HCT116 (cell line): ENCODE data around the gene POU3F1. TPM values are rescaled to one million over a fixed set of nuclear protein-coding genes. Genes with fewer than 3 reads are reported as not detected.

ENCODE experiments used
- ATAC-seq: fragments of 200-7000 bp; cut with Tn5 transposase; 2 replicates; pipeline ENCODE4 v1.9.1; 2020; ENCODE audit warnings: mild to moderate bottlenecking, moderate library complexity
- BruUV-seq: library from RNA; stranded (reverse); fragments of 400-500 nt; replicated peaks from 2 replicates; lab custom pipeline; 2021; lab: Mats Ljungman, UMichigan
- CTCF ChIA-PET: fragments of 300-600 bp; sonication (Branson Sonifier 250); formaldehyde crosslinking; loops from one replicate; lab custom pipeline; 2021; ENCODE audit warnings: antibody characterized with exemption; lab: Charles Lee
- POLR2A ChIA-PET: fragments of 300-600, 350-600 bp; sonication (Branson Sonifier 250); formaldehyde crosslinking; loops from one replicate; lab custom pipeline; 2021; ENCODE audit warnings: antibody characterized with exemption; lab: Charles Lee
- RAD21 ChIA-PET, 2 experiments: fragments of 300-600 bp; sonication (Branson Sonifier 250); formaldehyde crosslinking; loops; one replicate each; lab custom pipeline; 2023; ENCODE audit warnings: low total read pairs in 2 of 2; ENCODE audit not compliant: uncharacterized antibody in 2 of 2, unreplicated experiment in 2 of 2, low non-redundant PET in 1 of 2; lab: Charles Lee
- DNase-seq: peaks from one replicate; pipeline ENCODE4 v3.0.0-alpha.2; 2010; ENCODE audit warnings: low read depth, low spot score
- H2AFZ ChIP-seq: fragments of 200-600 bp; shearing (Covaris generic), sonication (generic); 2 replicates; pipeline ENCODE4 v1.6.1; 2017; ENCODE audit warnings: low read depth, mixed run types, mixed read lengths, antibody characterized with exemption, low read length; ENCODE audit not compliant: poor library complexity, severe bottlenecking
- H3K27ac ChIP-seq: 2 replicates; pipeline ENCODE4 v1.5.1; 2012; ENCODE audit warnings: low read depth, low read length
- H3K27me3 ChIP-seq: fragments of 200-600 bp; sonication (generic); 2 replicates; pipeline ENCODE4 v1.6.1; 2016; ENCODE audit warnings: mixed run types, low read length, mixed read lengths; ENCODE audit not compliant: insufficient read depth
- H3K36me3 ChIP-seq, 2 experiments: fragments of 200-500 bp in 1 of 2; fragments of 200-600 bp in 1 of 2; sonication (Bioruptor generic) in 1 of 2; sonication (generic) in 1 of 2; 2 replicates each; pipeline versions ENCODE4 v1.5.1 to v1.6.1; 2014 to 2016; ENCODE audit warnings: low read length in 2 of 2, inconsistent platforms in 1 of 2, mixed read lengths in 1 of 2, mixed run types in 1 of 2; ENCODE audit not compliant: insufficient read depth in 2 of 2, control insufficient read depth in 1 of 2
- H3K4me1 ChIP-seq, 2 experiments: fragments of 200-600 bp in 1 of 2; sonication (generic) in 1 of 2; 2 replicates each; pipeline versions ENCODE4 v1.5.1 to v1.6.1; 2012 to 2017; ENCODE audit warnings: low read length in 2 of 2, inconsistent platforms in 1 of 2, mild to moderate bottlenecking in 1 of 2, mixed read lengths in 1 of 2, mixed run types in 1 of 2, moderate library complexity in 1 of 2; ENCODE audit not compliant: insufficient read depth in 2 of 2, control insufficient read depth in 1 of 2
- H3K4me2 ChIP-seq: fragments of 200-600 bp; sonication (generic); 2 replicates; pipeline ENCODE4 v1.6.1; 2017; ENCODE audit warnings: mixed run types, low read length, mixed read lengths
- H3K4me3 ChIP-seq, 2 experiments: fragments of 200-600 bp in 1 of 2; sonication (generic) in 1 of 2; replicated peaks in 1 of 2; 2 replicates each; pipeline ENCODE4 v1.5.1; 2011 to 2016; ENCODE audit warnings: low read length in 2 of 2, control low read depth in 1 of 2, low read depth in 1 of 2, mild to moderate bottlenecking in 1 of 2, mixed read lengths in 1 of 2, mixed run types in 1 of 2
- H3K79me2 ChIP-seq: fragments of 200-600 bp; sonication (generic); 2 replicates; pipeline ENCODE4 v1.6.1; 2017; ENCODE audit warnings: mild to moderate bottlenecking, mixed run types, low read length, moderate library complexity, mixed read lengths; ENCODE audit not compliant: insufficient read depth
- H3K9ac ChIP-seq: fragments of 200-600 bp; sonication (generic); 2 replicates; pipeline ENCODE4 v1.6.1; 2016; ENCODE audit warnings: low read length, mixed read lengths
- H3K9me2 ChIP-seq: fragments of 200-600 bp; sonication (generic), shearing (Covaris generic); 2 replicates; pipeline ENCODE4 v1.6.1; 2017; ENCODE audit warnings: mixed run types, mild to moderate bottlenecking, moderate library complexity; ENCODE audit not compliant: insufficient read depth
- H3K9me3 ChIP-seq, 2 experiments: fragments of 200-500 bp in 1 of 2; fragments of 200-600 bp in 1 of 2; sonication (Bioruptor generic) in 1 of 2; sonication (generic) in 1 of 2; 2 replicates each; pipeline ENCODE4 v1.6.1; 2014 to 2017; ENCODE audit warnings: low read length in 2 of 2, mixed read lengths in 2 of 2, inconsistent platforms in 1 of 2, low read depth in 1 of 2, mild to moderate bottlenecking in 1 of 2, mixed run types in 1 of 2, moderate library complexity in 1 of 2; ENCODE audit not compliant: control insufficient read depth in 1 of 2, insufficient read depth in 1 of 2
- H4K20me1 ChIP-seq: fragments of 200-600 bp; sonication (generic), shearing (Covaris generic); 2 replicates; pipeline ENCODE4 v1.6.1; 2017; ENCODE audit warnings: mixed run types, mild to moderate bottlenecking, moderate library complexity; ENCODE audit not compliant: insufficient read depth
- ATF3 ChIP-seq: IDR thresholded peaks from 2 replicates; pipeline ENCODE4 v1.6.1; 2012
- CBX3 ChIP-seq: IDR thresholded peaks from 2 replicates; pipeline ENCODE4 v1.6.1; 2012; ENCODE audit warnings: low read depth
- CEBPB ChIP-seq: IDR thresholded peaks from 2 replicates; pipeline ENCODE4 v1.6.1; 2012; ENCODE audit warnings: low read depth
- ELF1 ChIP-seq: IDR thresholded peaks from 2 replicates; pipeline ENCODE4 v1.6.1; 2012; ENCODE audit warnings: low read depth, borderline replicate concordance
- EZH2 ChIP-seq: fragments of 200-600 bp; sonication (generic); IDR thresholded peaks from 2 replicates; pipeline ENCODE4 v1.6.1; 2017; ENCODE audit warnings: antibody characterized with exemption, mixed run types
- EZH2phosphoT487 ChIP-seq: fragments of 200-600 bp; IDR thresholded peaks from 2 replicates; pipeline ENCODE4 v1.6.1; 2018; ENCODE audit warnings: antibody characterized with exemption, borderline replicate concordance
- MAX ChIP-seq: IDR thresholded peaks from 2 replicates; pipeline ENCODE4 v1.6.1; 2012
- POLR2A ChIP-seq: IDR thresholded peaks from 2 replicates; pipeline ENCODE4 v1.7.0; 2011; ENCODE audit warnings: borderline replicate concordance; ENCODE audit not compliant: insufficient read depth, insufficient read length; ENCODE audit errors: extremely low read depth
- POLR2AphosphoS5 ChIP-seq: IDR thresholded peaks from 2 replicates; pipeline ENCODE4 v1.6.1; 2011; ENCODE audit warnings: mild to moderate bottlenecking, low read depth, low read length, moderate library complexity
- RAD21 ChIP-seq: IDR thresholded peaks from 2 replicates; pipeline ENCODE4 v1.6.1; 2012; ENCODE audit warnings: low read depth, mild to moderate bottlenecking
- SIN3A ChIP-seq: IDR thresholded peaks from 2 replicates; pipeline ENCODE4 v1.6.1; 2012; ENCODE audit warnings: low read depth
- SP1 ChIP-seq: IDR thresholded peaks from 2 replicates; pipeline ENCODE4 v1.6.1; 2012; ENCODE audit warnings: low read depth
- TCF7L2 ChIP-seq: IDR thresholded peaks from 2 replicates; pipeline ENCODE4 v1.7.0; 2011; ENCODE audit warnings: borderline replicate concordance, inconsistent platforms; ENCODE audit not compliant: insufficient read depth, insufficient read length; ENCODE audit errors: extremely low read depth
- ZFX ChIP-seq: fragments of 450-650 bp; IDR thresholded peaks from 2 replicates; pipeline ENCODE4 v1.6.1; 2017
- ZNF274 ChIP-seq: fragments of 200-500 bp; sonication (Bioruptor generic); IDR thresholded peaks from 2 replicates; pipeline ENCODE4 v1.6.1; 2014; ENCODE audit warnings: mild to moderate bottlenecking, low read depth, low read length, inconsistent platforms
- intact Hi-C: fragments of 100-400 bp; cut with micrococcal nuclease; formaldehyde crosslinking; loops from 2 replicates; pipeline ENCODE4 v1.10.0; 2022
- total RNA-seq: library from RNA; stranded (reverse); gene quantifications from one replicate; pipeline ENCODE4 v1.2.1, GENCODE V29; 2021; ENCODE audit not compliant: unreplicated experiment
- TF ChIP-seq, protein P1 (sequence below): IDR thresholded peaks from 2 replicates; pipeline ENCODE4 v1.6.1; 2012; ENCODE audit warnings: low read depth

Gene POU3F1
- total RNA-seq, 1 experiment from 2014 or later = not detected

DNA sequence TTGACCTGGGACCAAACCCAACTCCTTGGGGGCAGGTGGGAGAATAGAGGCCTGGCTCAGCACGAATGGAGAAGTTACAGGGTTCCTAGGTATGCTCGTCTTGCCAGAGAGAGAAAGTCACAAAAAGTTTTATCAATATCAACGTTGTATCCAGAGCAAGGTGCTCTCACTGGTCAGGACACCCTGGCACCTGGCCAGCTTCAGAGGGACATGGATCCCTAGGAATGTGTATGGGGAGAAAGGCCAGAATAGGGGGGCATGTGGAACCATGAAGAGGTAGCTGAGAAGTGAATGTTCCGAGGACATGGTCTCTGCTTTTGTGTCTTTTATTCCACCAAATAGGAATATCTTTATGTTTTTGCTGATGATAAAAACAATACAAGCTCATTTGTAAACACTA is 9.4 kb upstream of the POU3F1 start:
- Histone ChIP-seq H3K4me3 (no peak overlapping the region), H3K27me3 (no peaks in the 10 kb centered on the region), H3K4me1 (peaks cover 2 to 11% of the 10 kb centered on the region in 2 experiments; a peak in 2 of 4 replicates), H2AFZ (no peak overlapping the region), H3K9ac (no peak overlapping the region), H3K9me2 (no peaks in the 10 kb centered on the region), H3K9me3 (no peaks in the 10 kb centered on the region), H3K4me2 (no peak overlapping the region), H3K79me2 (no peaks in the 10 kb centered on the region), H3K27ac (no peak overlapping the region), H3K36me3 (no peaks in the 10 kb centered on the region), H4K20me1 (no peaks in the 10 kb centered on the region)
- no peak for TF ChIP-seq EZH2phosphoT487
- no peak for TF ChIP-seq ELF1
- TF ChIP-seq, protein P1, sequence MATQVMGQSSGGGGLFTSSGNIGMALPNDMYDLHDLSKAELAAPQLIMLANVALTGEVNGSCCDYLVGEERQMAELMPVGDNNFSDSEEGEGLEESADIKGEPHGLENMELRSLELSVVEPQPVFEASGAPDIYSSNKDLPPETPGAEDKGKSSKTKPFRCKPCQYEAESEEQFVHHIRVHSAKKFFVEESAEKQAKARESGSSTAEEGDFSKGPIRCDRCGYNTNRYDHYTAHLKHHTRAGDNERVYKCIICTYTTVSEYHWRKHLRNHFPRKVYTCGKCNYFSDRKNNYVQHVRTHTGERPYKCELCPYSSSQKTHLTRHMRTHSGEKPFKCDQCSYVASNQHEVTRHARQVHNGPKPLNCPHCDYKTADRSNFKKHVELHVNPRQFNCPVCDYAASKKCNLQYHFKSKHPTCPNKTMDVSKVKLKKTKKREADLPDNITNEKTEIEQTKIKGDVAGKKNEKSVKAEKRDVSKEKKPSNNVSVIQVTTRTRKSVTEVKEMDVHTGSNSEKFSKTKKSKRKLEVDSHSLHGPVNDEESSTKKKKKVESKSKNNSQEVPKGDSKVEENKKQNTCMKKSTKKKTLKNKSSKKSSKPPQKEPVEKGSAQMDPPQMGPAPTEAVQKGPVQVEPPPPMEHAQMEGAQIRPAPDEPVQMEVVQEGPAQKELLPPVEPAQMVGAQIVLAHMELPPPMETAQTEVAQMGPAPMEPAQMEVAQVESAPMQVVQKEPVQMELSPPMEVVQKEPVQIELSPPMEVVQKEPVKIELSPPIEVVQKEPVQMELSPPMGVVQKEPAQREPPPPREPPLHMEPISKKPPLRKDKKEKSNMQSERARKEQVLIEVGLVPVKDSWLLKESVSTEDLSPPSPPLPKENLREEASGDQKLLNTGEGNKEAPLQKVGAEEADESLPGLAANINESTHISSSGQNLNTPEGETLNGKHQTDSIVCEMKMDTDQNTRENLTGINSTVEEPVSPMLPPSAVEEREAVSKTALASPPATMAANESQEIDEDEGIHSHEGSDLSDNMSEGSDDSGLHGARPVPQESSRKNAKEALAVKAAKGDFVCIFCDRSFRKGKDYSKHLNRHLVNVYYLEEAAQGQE = no peak
- no peak for TF ChIP-seq ZNF274
- TF ChIP-seq POLR2A = no peak
- TF ChIP-seq SIN3A = no peak
- no peak for TF ChIP-seq MAX
- TF ChIP-seq TCF7L2 = no peak
- TF ChIP-seq CBX3 = no peak
- no peak for TF ChIP-seq CEBPB
- TF ChIP-seq ZFX = no peak
- TF ChIP-seq ATF3 = no peak
- no peak for TF ChIP-seq RAD21
- TF ChIP-seq POLR2AphosphoS5 = no peak
- no peak for TF ChIP-seq EZH2
- no peak for TF ChIP-seq SP1
- intact Hi-C loops = no loop called here
- RAD21 ChIA-PET = no interaction called here
- DNase-seq (no peak), ATAC-seq (no peak)
- no TSS peak for BruUV-seq
- POLR2A ChIA-PET = no interaction called here
- CTCF ChIA-PET = no interaction called here
